GM12878 (cell line): ENCODE results near the gene GTSE1. TPM values are rescaled to one million over a fixed set of nuclear protein-coding genes. Genes with fewer than 3 reads are reported as not detected.

ENCODE experiments used
- ATAC-seq: fragments of 200-7000 bp; cut with Tn5 transposase; 3 replicates; pipeline ENCODE4 v1.9.1; 2020; ENCODE audit warnings: mild to moderate bottlenecking, moderate library complexity
- BruUV-seq: library from RNA; stranded (reverse); fragments of 400-500 nt; replicated peaks from 2 replicates; lab custom pipeline; 2021; lab: Mats Ljungman, UMichigan
- CTCF ChIA-PET: fragments of 300-600 bp; sonication (Branson Sonifier 250); formaldehyde crosslinking; extraction: SDS; loops from one replicate; lab custom pipeline; 2021; ENCODE audit warnings: inconsistent platforms; lab: Yijun Ruan, JAX
- POLR2A ChIA-PET: fragments of 350-600 bp; formaldehyde crosslinking; extraction: SDS; loops from one replicate; lab custom pipeline; 2021; ENCODE audit warnings: inconsistent platforms; lab: Charles Lee
- RAD21 ChIA-PET: fragments of 300-600 bp; sonication (Branson Sonifier 250); formaldehyde crosslinking; loops from one replicate; lab custom pipeline; 2023; ENCODE audit warnings: antibody characterized with exemption; ENCODE audit not compliant: unreplicated experiment; lab: Charles Lee
- SMC1A ChIA-PET: fragments of 300-600 bp; sonication (Branson Sonifier 250); formaldehyde crosslinking; loops from one replicate; lab custom pipeline; 2023; ENCODE audit not compliant: unreplicated experiment, uncharacterized antibody; lab: Charles Lee
- DNase-seq: peaks from one replicate; pipeline ENCODE4 v3.0.0-alpha.2; 2011; ENCODE audit warnings: low read depth, low spot score
- FAIRE-seq: peaks from 3 replicates; lab custom pipeline; 2011; peaks lifted over from hg19 to GRCh38; lab: Jason Lieb, UNC
- H2AFZ ChIP-seq: 2 replicates; pipeline ENCODE4 v1.6.0; 2011; ENCODE audit warnings: low read depth, low read length, control low read depth; ENCODE audit not compliant: control insufficient read depth
- H3K27ac ChIP-seq: 2 replicates; pipeline ENCODE4 v1.5.1; 2011; ENCODE audit warnings: control low read depth; ENCODE audit not compliant: control insufficient read depth, insufficient read depth
- H3K27me3 ChIP-seq, 2 experiments: replicated peaks in 1 of 2; 2 replicates each; pipeline versions ENCODE4 v1.6.0 to v1.6.1; 2011; ENCODE audit warnings: low read length in 1 of 2; ENCODE audit not compliant: control insufficient read depth in 2 of 2, insufficient read depth in 2 of 2
- H3K36me3 ChIP-seq, 2 experiments: 2 replicates each; pipeline ENCODE4 v1.5.1; 2011; ENCODE audit warnings: low read length in 1 of 2; ENCODE audit not compliant: control insufficient read depth in 2 of 2, insufficient read depth in 2 of 2
- H3K4me1 ChIP-seq: 2 replicates; pipeline ENCODE4 v1.6.1; 2011; ENCODE audit warnings: mild to moderate bottlenecking, low read length, moderate library complexity, mixed read lengths; ENCODE audit not compliant: control insufficient read depth, insufficient read depth
- H3K4me2 ChIP-seq: 2 replicates; pipeline ENCODE4 v1.6.0; 2011; ENCODE audit warnings: control low read depth; ENCODE audit not compliant: control insufficient read depth, insufficient read depth
- H3K4me3 ChIP-seq: fragments of 200-600 bp; sonication (generic); 2 replicates; pipeline ENCODE4 v1.5.1; 2016
- H3K79me2 ChIP-seq: 2 replicates; pipeline ENCODE4 v1.6.0; 2011; ENCODE audit warnings: low read length; ENCODE audit not compliant: control insufficient read depth, insufficient read depth
- H3K9ac ChIP-seq: 2 replicates; pipeline ENCODE4 v1.8.0; 2011; ENCODE audit warnings: low read length, control low read depth, mixed read lengths; ENCODE audit not compliant: control insufficient read depth, insufficient read depth
- H3K9me3 ChIP-seq: replicated peaks from 3 replicates; pipeline ENCODE4 v1.5.1; 2011; ENCODE audit warnings: mild to moderate bottlenecking, low read length; ENCODE audit not compliant: control insufficient read depth, insufficient read depth
- H4K20me1 ChIP-seq: 2 replicates; pipeline ENCODE4 v1.6.0; 2011; ENCODE audit not compliant: control insufficient read depth, insufficient read depth
- CEBPZ ChIP-seq: fragments of 150-350 bp; IDR thresholded peaks from 2 replicates; pipeline ENCODE4 v1.6.1; 2016; ENCODE audit warnings: low read depth, low read length
- IRF4 ChIP-seq: IDR thresholded peaks from 2 replicates; pipeline ENCODE4 v1.6.1; 2011; ENCODE audit warnings: low read depth, low read length
- MTA3 ChIP-seq: IDR thresholded peaks from 2 replicates; pipeline ENCODE4 v1.6.1; 2012; ENCODE audit warnings: low read length, inconsistent platforms, borderline replicate concordance
- RCOR1 ChIP-seq: conservative IDR thresholded peaks from 2 replicates; pipeline ENCODE4 v1.6.1; 2012; ENCODE audit warnings: low read depth, low read length, improper control_type of control experiment
- RELB ChIP-seq: fragments of 450-650 bp; IDR thresholded peaks from 2 replicates; pipeline ENCODE4 v1.6.1; 2017; ENCODE audit warnings: low read depth, mild to moderate bottlenecking, moderate library complexity
- RUNX3 ChIP-seq: IDR thresholded peaks from 2 replicates; pipeline ENCODE4 v1.6.1; 2012; ENCODE audit warnings: low read length, inconsistent platforms
- SIX5 ChIP-seq: IDR thresholded peaks from 2 replicates; pipeline ENCODE4 v1.6.1; 2011; ENCODE audit warnings: mild to moderate bottlenecking, low read depth, low read length, moderate library complexity; ENCODE audit not compliant: severe bottlenecking
- SP1 ChIP-seq: IDR thresholded peaks from one replicate; pipeline ENCODE4 v1.6.1; 2011; ENCODE audit warnings: low read depth, low read length
- ZBTB4 ChIP-seq: fragments of 450-650 bp; formaldehyde crosslinking; IDR thresholded peaks from 2 replicates; pipeline ENCODE4 v1.4.0; 2022; ENCODE audit warnings: mild to moderate bottlenecking, moderate library complexity
- WGBS: methylation state at CpG from one replicate; pipeline ENCODE4 v1.1.6; 2016; ENCODE audit warnings: low lambda C conversion rate; ENCODE audit not compliant: insufficient replicate concordance, insufficient coverage; ENCODE audit errors: missing lambda C conversion rate; 5-methylcytosine and 5-hydroxymethylcytosine counted together
- in situ Hi-C: fragments of 300-500 bp; cut with MboI; formaldehyde crosslinking; loops from 9 replicates; pipeline ENCODE4 v1.14.3; 2018; ENCODE audit warnings: mixed read lengths
- intact Hi-C: fragments of 100-400 bp; cut with micrococcal nuclease; formaldehyde crosslinking; loops from one replicate; pipeline ENCODE4 v1.14.2; 2022; ENCODE audit not compliant: unreplicated experiment
- polyA plus RNA-seq, 11 experiments: library from polyadenylated mRNA; depleted of rRNA in 4 of 11; unstranded in 6 of 11; stranded (reverse) in 5 of 11; fragments of >200 nt; fragmentation: Nextera tagmentation in 4 of 11; fragmentation: Illumina TruSeq in 1 of 11; extraction: Ambion mirVana in 4 of 11; extraction: Trizol in 1 of 11; gene quantifications; 1 replicate in 1 of 11; 2 replicates in 10 of 11; pipeline versions ENCODE4 v1.2.1 to v1.2.3, GENCODE V29; 2011 to 2016; ENCODE audit warnings: inconsistent platforms in 2 of 11, missing spikeins in 2 of 11, low read depth in 1 of 11
- total RNA-seq, 4 experiments: library from RNA; depleted of rRNA in 3 of 4; stranded (reverse); fragments of >200 nt in 3 of 4; fragmentation: Illumina TruSeq in 1 of 4; extraction: Trizol in 1 of 4; gene quantifications; 2 replicates each; pipeline versions ENCODE4 v1.2.1 to v1.2.3, GENCODE V29; 2013 to 2021

GTSE1 gene
- total and polyA plus RNA-seq, 10 of the 15 experiments (the other 5 are each of a cell fraction or from before 2014, with no cell fraction given): 6.6 to 46.2 (median 32.3) TPM

GRCh38 chr22:46354176-46354992 is 57.7 kb downstream of the GTSE1 start (continued):
- TF ChIP-seq ZBTB4 (CRISPR knock-in tag): no peak

DNA sequence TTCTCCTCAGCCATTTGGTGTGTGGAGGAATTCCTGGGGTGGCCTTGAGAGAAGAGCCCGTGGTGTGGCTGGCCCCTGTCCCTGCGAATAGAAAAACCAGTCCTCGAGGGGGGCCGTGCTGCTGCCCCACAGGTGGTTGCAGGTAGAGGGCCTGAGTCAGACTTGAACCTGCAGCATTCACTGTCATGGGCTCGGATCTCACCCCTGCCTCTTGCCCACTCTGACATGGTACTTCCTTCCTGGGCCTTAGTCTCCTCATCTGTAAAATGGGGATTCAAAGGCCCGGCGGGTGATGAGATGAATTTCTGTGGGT is 58.3 kb downstream of the GTSE1 start:
- RAD21 ChIA-PET: interaction anchor here (1.2 kb wide), 1 partner anchor 187 kb away, joined by 8 read pairs; no protein-coding TSS in a partner anchor
- DNase-seq: no peak
- CTCF ChIA-PET: interaction anchor here (3.9 kb wide), 1 partner anchor 187 kb away, joined by 15 read pairs; no protein-coding TSS in a partner anchor
- Histone ChIP-seq H3K4me1 (no peaks in the 10 kb centered on the region), H3K9me3 (no peaks in the 10 kb centered on the region), H3K27ac (no peak overlapping the region), H3K4me3 (no peak overlapping the region), H3K79me2 (no peaks in the 10 kb centered on the region), H2AFZ (no peak overlapping the region)
- WGBS: 92% methylated on average over 7 of the region's 7 CpGs
- POLR2A ChIA-PET: no interaction called here
- in situ Hi-C loops (no loop called here), intact Hi-C loops (loop anchor here (1.0 kb wide), 1 partner anchor 187 kb away; no protein-coding TSS in a partner anchor)
- TF ChIP-seq SP1 (no peak), SIX5 (no peak), MTA3 (no peak), RUNX3 (no peak), RELB (no peak), RCOR1 (no peak), CEBPZ (no peak), IRF4 (no peak)
- TF ChIP-seq, all 136 proteins: peak for 0
- Histone ChIP-seq H3K4me2 (no peak overlapping the region), H4K20me1 (no peaks in the 10 kb centered on the region), H3K9ac (no peak overlapping the region), H3K36me3 (peaks cover 13 to 52% of the 10 kb centered on the region in 2 experiments), H3K27me3 (no peaks in the 10 kb centered on the region)
- SMC1A ChIA-PET: no interaction called here
- FAIRE-seq (no peak), ATAC-seq (no peak)
- BruUV-seq: no TSS peak
